Hematopoietic multipotent progenitor cell treated with erythropoietin and hydrocortisone succinate and interleukin-3 and kit ligand, for 6 days (in vitro differentiated cells): ENCODE data around the gene PARN.
"Not testable (repeated sequence)": the region's sequence is repeated elsewhere in the genome, so short reads cannot be mapped to it uniquely, and the experiment has no call there.

ENCODE experiments used
- DNase-seq: peaks from one replicate; pipeline ENCODE4 v3.0.0-alpha.2; 2015

The PARN gene

DNA sequence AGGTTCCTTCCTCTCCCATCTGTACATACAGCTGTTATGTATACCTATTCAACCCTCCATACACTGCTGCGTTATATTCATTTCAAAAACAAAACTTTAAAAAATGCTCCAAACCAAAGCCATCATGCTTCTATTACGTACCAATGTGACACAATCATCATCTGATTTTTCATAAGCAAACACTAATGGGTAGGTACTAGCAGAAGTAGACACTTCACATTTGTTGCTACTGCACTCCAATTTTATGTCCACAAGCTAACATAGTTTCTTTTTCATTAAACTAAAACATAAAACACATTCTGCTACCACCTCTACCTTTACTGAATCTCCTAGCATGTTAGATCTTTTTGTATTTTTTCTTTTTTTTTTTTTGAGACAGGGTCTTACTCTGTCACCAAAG lies 57.5 kb downstream of the PARN start:
- DNase-seq: no peak

DNA sequence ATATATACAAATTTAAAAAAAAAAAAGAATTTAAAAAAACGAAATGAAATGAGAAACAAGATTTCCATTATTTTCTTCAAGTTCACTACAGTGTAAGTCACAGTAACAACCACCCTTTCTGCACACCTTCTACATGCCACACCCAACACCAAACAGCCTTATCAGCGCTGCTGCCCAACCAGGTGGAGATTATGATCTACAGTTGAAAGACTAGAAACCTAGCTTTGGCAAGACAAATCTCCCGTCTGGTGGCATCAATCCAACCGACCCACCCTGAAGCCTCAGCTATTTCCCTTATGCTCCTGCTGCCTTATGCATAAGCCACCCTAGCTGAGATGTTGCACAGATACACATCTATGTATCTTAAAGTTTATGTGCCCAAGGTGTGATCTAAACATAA lies 60.8 kb downstream of the PARN start:
- DNase-seq: peak; percentile 30

DNA sequence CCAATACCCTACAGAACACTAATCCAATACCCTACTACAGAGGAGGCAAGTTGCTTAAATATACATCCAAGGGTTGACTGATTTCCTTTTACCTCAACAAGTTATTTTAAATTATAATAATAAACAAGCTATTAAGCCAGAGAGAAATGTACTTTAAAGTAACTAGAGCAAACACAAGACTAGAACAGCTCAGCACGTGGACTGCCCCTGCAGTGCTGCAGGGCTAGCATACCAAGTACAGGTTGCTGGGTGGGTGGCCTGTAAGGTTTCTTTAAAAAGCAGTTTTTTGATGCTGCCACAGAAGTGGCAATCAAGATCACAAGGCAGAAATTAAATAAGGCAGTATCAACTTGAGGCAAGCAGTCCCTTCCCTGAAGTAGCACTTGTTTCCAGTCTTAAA lies 63.5 kb downstream of the PARN start:
- DNase-seq: no peak

DNA sequence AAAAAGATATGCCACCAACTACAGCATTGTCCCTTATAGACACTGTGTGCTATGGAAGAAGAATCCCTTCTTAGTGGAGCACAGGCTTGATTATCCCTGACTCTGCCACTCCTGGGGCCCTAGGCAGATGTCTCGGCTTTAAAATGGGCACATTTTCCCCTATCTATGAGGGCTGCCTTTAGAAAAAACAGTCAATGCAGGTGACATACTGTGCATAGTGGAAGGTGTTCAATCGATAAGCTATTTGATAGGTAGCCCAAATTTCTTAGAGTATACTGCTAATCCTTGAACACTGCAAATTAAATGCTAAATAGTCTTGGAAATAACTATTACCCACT lies 64.4 kb downstream of the PARN start:
- DNase-seq: no peak

DNA sequence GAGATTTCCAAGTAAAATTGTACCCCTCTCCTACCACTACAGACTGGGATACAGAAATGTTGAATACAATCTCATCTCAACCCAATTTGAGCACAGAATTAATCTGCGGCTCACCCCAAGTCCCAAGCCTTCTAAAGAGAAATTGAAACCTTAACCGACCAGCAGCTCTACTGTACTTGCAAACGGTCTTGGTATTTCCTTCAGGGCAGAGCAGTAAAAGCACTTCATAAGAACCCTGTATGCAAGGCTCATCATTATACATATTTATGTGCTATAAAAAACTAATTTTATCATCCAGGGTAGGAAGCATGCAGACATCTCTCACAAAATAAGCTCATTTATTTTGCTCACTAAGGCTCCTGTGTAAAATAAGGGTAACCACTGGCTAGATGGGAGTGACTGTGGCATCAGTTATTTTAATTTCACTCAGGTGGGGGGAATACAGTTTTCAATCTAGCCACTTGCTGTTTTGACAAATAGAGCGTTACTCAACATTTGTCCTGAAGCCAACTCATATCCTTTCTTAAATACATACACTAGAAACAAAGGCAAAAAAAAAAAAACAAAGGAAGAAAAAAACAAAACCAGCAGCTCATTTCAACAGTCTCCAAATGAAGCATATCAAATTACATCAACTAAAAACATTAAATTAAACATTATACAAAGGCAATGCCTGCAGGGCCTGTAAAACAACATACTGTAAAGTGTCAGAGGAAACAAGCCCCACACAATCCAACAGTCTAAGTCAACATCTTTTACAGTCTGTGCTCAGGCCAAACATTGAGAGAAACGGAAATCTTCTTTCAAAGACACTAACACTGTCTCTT lies 65.0 kb downstream of the PARN start:
- no peak for DNase-seq

DNA sequence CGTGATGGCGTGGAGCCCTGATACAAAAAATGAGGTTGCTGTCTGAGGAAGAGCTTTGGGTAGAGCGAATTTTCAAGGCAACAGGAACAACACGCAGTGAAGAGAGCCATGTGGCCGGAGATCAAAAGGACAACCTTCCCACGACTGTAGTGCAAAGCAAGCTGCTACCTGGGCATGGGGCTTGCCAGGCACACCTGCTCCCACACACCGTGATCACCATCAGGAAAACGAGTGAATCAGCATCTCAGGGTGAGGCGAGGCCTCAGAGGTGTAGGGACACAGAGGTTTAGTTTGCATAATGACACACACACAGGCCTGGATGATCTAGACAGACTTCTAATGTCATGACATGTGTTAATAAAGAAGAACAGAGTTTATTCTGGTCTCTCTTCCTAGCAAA lies 65.7 kb downstream of the PARN start:
- DNase-seq: no peak

DNA sequence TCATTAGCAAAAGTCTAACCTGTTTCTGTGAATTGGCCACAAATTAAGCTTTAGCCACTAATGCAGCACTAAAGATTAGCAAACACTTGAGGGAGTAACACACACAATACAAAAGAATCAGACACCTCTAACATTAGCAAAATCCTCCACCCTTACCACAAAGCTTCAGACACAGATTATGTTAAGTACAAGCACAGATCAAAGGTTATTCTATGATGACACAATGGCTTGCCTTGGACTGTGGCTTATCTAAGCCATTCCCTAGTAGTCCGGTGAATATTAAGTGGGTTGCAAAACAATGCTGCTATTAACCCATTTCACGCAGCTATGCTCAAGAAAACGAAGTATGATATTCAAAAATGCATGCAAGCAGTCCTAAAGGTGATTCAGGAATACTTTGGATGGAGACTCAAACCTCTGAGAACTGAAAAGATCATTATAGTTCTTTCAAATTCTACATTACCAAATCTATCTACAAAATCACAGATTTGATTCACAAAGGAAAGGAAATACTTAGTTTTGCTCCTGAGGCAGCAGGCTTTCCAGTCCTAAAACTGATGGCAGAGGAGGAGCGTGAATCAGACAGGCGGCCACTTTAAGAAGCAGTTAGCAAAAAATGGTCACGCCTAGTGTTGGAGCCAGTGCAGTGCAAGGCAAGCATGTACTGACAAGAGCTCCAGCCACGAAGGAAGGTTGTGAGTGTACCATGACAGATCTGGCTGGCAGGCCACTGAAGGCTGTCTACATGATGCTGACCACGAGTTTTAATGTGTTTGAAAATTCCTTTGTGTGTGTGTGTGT lies 67.2 kb downstream of the PARN start:
- DNase-seq: peak; percentile 28

DNA sequence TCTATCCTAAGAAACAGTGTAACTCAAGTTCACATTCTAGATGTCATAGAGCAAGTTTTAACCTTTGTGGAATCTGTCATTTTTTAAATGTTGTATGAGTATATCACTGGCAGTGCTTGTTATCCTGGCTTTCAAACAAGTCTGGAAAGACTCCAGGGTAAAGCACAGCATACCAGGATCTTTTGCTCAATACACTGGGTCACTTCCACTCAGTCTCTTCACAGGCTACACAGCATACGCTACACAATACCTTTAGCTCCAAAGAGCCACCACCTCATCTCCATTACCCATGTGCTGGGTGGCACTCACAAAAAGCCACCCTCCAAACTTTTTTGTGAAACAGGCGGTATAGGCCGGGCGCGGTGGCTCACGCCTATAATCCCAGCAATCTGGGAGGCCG lies 69.5 kb downstream of the PARN start:
- no peak for DNase-seq

DNA sequence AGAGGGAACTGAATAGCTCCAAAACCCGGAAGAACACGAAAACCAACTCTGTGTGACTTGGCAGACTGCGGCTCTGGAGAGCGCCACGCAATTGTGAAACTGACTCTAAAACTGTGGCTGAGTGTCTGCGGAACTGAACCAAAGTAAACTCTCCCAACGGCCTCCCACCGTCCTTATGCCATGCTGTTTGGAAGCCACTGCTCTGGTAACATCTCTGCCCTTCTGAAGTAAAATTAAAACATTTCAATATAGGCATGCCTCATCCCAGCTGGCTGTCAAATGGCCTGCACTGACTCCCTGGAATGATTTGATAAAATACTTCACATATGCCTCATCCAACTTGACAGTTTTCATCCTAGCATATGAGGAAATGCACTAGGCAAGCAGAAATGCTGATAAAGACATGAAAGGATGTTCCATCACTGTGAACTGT lies 70.2 kb downstream of the PARN start:
- DNase-seq: no peak

DNA sequence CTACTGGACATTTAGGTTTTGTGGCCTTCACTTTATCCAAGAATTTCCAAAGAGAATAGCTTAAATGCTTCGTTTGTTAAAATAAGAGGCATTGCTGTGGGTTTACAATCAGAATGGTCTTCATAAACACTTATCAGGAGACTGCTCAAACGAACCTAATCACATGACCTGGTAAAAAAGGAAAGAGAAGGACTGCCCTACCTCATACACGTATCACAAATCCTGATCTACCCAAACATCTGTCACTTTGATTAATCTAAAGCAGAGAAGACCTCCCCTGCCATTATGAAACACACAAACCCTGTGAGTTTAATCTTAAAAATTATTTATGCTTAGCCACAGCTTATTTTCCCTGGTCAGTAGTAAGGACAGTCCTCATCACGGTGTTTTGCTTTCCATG lies 76.6 kb downstream of the PARN start:
- peak; percentile 28 for DNase-seq

DNA sequence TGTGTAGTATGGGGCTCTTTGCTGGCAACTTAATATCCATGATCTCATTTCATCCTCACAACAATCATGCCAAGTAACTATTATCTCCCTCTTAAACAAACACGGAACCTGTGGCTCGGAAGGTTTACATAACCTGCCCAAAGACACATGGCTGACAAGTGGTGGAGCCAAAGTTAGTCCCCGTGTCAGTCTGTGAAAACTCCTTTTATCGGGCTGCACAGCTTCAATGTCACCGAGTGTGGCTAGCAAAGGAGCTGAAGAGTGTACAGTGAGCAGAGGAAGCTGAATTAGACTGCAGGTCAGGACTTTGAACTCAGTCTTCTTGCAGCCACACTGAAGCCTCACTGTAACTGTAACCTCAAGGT lies 80.3 kb downstream of the PARN start:
- no peak for DNase-seq

DNA sequence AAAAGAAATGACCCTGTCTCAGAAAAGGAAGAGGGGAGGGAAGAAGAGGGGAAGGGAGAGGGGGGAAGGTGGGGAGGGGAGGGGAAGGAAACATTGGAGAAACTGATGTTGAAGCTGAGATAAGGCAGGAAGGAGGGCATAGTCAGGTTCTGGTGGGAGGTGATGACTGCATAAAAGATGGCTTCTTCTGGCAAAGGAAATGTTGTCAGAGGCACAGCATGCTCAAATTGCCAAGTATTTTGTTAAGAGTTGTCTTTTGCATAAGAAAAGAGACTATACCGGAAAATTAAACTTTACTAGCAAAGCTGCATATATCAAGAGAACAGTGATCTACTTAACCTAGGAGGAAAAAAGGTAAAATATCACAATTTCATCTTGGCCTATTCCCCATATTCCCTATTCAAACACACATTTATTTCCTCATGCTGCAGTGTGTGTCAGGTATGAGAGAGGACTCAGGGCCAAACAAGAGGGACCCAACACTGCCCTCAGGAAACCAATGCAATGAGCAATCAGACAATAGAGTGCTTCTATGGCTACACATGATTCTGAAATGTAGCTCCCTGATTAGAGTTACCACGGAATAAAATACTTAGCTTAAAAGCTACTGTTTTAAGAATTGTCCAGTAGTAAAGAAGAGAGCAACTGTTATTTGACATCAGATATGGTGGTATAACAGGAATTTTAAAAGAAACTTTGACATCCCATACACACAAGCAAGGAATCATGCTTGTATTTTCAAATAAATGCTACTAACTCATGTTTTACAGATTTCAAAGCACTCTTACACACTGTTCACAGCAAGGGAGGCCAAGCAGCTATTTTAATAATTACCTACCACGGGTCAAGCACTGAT lies 80.9 kb downstream of the PARN start:
- no peak for DNase-seq

DNA sequence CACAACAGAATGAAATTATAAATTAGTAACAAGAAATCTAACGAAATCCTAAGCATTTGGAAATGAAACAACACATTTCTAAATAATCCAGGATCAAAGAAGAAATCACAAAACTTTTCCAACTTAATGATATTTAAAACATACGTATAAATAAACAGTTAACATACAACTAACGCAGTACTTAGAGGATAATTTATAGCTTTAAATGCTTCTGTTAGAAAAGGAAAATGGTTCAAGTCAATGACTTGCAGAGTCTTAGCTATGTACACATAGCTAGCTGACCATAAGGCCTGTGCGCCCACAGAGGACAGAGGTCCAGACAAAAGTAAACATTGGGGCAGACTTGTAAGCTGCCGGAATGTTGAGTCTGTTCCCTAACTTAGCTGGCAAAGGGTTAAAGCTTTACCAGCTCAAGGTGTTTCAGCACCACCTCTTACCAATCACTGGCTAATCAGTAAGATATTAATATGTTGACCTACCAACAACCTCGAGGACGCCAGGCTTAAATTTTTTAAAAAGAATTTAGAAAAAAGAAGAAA lies 84.6 kb downstream of the PARN start:
- DNase-seq: no peak

DNA sequence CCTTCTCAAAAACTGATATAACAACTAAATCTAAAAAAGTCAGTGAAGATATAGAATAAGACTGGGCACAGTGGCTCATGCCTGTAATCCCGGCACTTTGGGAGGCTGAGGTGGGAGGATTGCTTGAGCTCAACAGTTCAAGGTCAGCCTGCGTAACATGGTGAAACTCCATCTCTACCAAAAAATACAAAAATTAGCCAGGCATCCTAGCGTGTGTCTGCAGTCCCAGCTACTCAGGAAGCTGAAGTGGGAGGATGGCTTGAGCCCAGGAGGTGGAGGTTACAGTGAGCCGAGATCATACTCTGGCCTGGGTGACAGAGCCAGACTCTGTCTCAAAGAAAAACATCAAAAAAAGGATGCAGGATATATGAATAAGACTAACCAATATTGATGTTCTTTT lies 85.2 kb downstream of the PARN start:
- DNase-seq: not testable (repeated sequence)

DNA sequence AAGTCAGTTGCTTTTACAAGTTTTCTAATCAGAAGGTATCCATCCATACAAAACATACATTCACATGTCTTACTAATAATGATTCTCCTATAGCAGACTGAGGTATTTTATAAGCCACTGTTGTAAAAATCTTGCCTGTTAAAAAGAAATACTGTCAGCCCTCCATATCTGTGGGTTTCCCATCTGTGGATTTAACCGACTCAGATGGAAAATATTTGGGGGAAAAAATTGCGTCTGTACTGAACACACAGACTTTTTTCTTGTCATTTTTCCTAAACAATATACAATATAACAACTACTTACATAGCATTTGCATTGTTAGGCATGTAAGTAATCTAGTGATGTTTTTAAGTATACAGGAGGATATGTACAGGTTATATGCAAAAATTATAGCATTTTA lies 90.4 kb downstream of the PARN start:
- no peak for DNase-seq

DNA sequence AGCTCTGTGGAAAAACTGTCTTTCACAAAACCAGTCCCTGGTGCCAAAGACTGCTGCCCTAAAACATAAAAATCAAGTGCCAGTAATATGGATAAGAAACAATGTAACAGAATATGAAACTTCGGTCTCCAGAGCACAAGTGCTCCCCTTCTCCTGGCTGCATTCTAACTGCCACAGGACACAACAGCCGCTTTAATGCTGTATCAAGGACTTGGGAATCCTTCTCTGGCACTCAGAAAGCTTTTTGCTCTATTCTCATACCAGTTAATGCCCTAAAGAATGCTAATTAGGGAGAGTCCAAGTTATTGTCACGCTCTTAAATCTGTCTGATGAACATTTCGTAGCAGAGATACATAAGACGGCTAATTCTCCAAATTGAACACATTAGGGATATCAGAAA lies 90.9 kb downstream of the PARN start:
- DNase-seq: no peak

DNA sequence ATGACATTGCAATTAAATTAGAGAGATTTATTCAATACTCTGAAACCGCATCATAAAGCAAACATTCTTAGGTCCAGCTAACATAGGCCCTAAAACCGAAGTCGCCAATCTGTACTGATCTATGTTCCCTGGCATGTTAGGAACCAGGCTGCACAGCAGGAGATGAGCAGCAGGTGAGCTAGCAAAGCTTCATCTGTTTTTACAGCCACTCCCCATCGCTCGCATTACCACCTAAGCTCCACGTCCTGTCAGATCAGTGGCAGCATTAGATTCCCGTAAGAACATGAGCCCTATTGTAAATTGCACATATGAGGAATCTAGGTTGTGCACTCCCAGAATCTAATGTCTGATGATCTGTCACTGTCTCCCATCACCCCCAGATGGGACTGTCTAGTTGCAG lies 91.5 kb downstream of the PARN start:
- DNase-seq: no peak

DNA sequence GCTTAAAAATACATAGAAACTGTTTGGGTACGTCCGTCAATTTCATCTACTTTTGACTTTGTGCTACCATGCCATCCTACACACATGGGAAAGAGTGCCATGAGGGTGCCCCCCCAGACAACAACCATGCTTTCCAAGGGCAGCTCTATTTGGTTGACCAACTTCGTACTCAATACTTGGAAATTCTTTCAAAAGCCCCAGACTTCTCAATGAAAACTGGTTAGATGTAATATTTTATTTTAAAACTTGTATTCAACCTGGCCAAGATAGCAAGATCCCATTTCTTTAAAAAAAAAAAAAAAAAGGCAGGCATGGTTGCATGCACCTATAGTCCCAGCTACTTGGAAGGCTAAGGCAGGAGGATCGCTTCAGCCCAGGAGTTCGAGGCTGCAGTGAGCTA lies 98.4 kb downstream of the PARN start:
- no peak for DNase-seq

DNA sequence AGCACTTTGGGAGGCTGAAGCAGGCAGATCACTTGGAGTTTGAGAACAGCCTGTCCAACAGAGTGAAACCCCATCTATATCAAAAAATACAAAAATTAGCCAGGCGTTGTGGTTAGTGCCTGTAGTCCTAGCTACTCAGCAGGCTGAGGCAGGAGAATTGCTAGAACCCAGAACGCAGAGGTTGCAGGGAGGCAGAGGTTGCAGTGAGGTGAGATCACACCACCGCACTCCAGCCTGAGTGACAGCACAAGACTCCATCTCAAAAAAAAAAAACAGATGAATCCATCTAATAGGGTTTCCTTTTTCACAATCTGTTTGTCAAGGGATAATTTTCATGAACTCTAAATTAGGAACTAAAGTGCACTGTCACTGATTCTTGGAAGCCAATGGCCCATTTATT lies 99.0 kb downstream of the PARN start:
- no peak for DNase-seq

DNA sequence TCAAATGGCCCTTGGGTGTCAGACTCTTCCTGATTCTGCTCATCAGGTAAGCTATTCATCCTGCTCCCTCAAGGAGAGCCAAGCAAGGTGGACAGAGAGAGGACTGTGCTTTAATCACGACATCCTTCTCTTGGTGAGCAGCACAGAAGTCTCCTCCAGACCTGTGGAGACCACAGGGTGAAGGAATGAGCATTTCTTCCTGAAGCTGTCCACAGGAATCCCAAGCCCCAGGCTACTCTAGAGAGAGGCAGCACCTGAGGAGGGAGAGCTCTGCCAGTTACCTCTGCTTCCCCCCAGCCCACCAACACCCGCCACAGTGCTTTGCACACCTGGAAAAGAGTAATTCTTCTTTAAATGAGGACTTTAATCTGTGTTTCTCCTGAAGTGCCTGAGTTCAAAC lies 100.0 kb downstream of the PARN start:
- no peak for DNase-seq

DNA sequence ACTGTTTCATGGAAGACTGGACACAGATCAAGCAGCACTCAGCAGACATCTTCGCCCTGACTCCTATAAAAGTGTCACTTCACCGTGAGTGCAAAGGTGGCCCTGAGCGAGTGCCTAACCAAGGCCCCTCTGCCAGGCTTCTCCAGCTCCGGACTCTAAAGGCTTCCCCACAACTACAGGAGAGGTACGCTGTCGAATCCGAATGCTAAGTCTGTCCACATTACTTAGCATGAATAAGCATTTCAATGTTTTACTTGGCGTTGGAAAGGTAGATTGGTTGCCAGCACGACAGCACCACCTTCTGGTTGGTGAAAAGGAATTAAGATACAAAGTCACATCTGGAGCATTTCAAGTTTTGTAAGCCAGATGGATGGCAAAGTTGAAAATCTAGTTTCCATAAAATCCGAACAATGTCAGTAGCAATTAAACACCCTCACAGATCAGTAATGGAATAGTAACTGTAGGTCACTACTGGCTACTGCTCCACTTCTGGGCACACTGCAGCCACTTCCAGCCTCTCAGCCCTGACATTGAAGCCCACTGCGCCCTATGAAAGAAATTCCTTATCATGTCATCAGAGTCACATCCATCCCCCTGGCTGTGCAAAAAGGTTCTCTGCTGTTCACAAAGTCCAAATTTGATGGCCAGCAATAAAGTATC lies 100.9 kb downstream of the PARN start:
- DNase-seq: peak; percentile 92

DNA sequence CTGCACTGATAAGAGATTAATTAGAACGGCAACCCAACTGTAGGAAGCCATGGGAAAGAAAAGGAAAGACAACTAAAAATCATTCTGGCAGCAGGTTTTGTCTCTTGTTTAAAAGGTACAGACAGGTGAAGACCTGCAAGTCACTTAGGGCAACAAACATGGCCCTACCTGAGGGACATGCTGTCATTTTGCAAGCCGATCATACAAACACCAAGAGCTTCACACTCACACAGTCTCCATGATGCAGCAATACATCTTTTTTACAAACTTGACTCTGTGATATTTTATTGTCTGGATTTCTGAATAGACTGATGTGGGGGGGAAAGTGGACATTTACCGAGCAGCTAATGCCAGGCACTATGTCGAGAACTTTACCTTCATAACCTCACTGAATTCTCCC lies 101.8 kb downstream of the PARN start:
- no peak for DNase-seq
